ENCODE measurements around the gene STIP1. TPM values are rescaled to one million over a fixed set of nuclear protein-coding genes. Genes with fewer than 3 reads are reported as not detected.

STIP1 gene
- total and polyA plus RNA-seq, 9 of the 15 experiments (the other 6 are each of a cell fraction or from before 2014, with no cell fraction given): 58.1 to 465 (median 346) TPM

DNA sequence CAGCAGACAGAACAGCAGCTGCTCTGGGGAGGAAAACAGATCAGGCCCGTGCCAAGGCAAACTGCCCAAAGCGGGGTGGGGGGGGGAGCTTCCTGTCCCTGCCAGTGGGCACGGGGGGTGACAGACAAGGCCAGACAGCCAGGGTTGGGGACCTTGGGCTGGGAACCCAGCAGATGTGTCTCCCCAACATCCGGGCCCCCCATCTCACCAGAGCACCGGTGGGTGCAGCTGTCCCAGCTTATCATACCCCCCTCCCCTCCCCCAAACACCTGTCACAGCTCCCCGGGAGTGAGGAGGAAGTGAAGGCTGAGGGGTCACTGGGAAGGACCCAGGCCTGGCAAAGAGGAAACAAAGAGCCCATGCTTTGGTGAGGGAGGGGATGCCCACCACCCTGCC, 59.4 kb downstream of the STIP1 start (continued):
- TF ChIP-seq, protein P1, sequence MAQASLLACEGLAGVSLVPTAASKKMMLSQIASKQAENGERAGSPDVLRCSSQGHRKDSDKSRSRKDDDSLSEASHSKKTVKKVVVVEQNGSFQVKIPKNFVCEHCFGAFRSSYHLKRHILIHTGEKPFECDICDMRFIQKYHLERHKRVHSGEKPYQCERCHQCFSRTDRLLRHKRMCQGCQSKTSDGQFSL (CRISPR knock-in tag; IDR thresholded peaks at IDR 0.05): no peak
- TF ChIP-seq, protein P1 (tag; IDR thresholded peaks at IDR 0.05): 0 out of 4 replicates have a peak, but pooled peaks of 1 of the 2 experiments have one; percentile 24
- TF ChIP-seq SAFB2 (IDR thresholded peaks at IDR 0.05; ENCODE audit: borderline replicate concordance, low read depth, low read length, severe bottlenecking) (no peak), KLF13 (tag; IDR thresholded peaks at IDR 0.05; ENCODE audit: borderline replicate concordance, low read depth) (no peak), C11orf30 (IDR thresholded peaks at IDR 0.05; ENCODE audit: low read depth) (no peak), BCOR (IDR thresholded peaks at IDR 0.05) (no peak)

DNA sequence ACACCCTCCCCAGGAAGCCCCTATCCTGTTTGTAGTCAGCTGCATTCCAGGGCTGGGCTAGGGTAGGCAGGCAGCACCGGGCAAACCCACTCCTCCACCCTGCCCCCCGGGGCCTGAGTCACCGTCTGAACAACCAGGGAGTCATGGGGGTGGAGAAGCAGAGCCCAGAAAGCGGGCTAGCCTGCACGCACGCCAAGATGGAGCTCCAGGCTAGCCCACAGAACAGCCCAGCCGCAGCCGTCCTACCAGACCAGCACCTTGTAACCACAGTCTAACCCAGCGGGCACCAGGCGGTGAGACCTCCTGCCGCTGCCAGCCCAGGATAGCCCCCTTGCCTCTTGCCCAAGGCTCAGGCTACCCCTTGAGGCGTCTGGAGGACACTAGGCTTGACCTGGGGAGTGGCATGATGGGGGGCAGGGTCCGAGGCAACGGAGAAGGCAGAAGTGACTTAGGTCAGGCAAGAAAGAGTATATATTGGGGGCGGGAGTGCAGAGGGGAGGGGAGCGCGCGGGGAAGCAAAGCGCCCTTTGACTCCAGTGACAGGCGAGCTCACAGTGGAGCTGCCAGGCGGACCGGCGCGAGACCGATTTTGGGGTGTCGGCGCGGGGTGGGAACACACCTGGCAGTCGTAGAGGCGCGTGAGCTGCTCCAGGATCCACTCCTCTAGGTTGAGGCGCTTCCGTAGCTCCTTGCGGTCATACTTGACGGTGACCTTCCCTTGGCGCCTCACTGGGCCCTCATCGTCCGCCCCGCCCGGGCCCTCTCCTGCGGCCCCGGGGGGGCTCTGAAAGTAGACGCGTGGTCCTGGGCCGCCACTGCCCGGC, 60.0 kb downstream of the STIP1 start:
- ATAC-seq (no peak), FAIRE-seq (no peak), DNase-seq (ENCODE audit: extremely low read depth in 1 of 4, low spot score in 3 of 4) (peak; percentile 47 to 85 (median 62))
- Histone ChIP-seq H2AFZ (ENCODE audit: low read depth, low read length) (0 out of 2 replicates have a peak overlapping the region, but pooled peaks have one; percentile 8), H3K4me2 (ENCODE audit: insufficient read depth, low read length) (peak overlapping the region; percentile 99), H4K20me1 (replicated peaks; ENCODE audit: control insufficient read depth, insufficient read depth, low read length) (0 out of 2 replicates have a peak, but pooled peaks cover 3% of the 10 kb centered on the region), H3K36me3 (ENCODE audit: control insufficient read depth, insufficient read depth, low read length) (peaks cover 37% of the 10 kb centered on the region), H3K9me1 (ENCODE audit: control insufficient read depth, insufficient read depth, low read length) (no peaks in the 10 kb centered on the region), H3K79me2 (ENCODE audit: control insufficient read depth, insufficient read depth, low read length) (peaks cover 49% of the 10 kb centered on the region), H3K27me3 (ENCODE audit: control insufficient read depth in 2 of 2, insufficient read depth in 2 of 2, low read length in 2 of 2) (no peaks in the 10 kb centered on the region), H3K4me1 (replicated peaks in 1 of 2; ENCODE audit: control insufficient read depth in 2 of 2, insufficient read depth in 2 of 2, low read length in 2 of 2) (peaks cover 41 to 90% of the 10 kb centered on the region in 2 experiments), H3K4me3 (peak overlapping the region; percentile 98), H3K9ac (ENCODE audit: insufficient read depth in 1 of 2, low read depth in 2 of 2, low read length in 2 of 2) (peak overlapping the region; percentile 95 to 98), H3K9me3 (replicated peaks; ENCODE audit: control insufficient read depth, insufficient read depth, low read depth, low read length) (no peaks in the 10 kb centered on the region), H3K27ac (ENCODE audit: extremely low read depth, low read depth, low read length) (peak overlapping the region; percentile 98)
- in situ Hi-C loops (cut with MboI) (no loop called here), intact Hi-C loops (cut with micrococcal nuclease) (loop anchor here (2.0 to 10.0 kb wide), 3 partner anchors 23 to 59 kb away; partner anchors contain the start of genes CATSPERZ, ESRRA and FERMT3)
- under 1% methylated on average over 43 of the region's 46 CpGs for WGBS (ENCODE audit: insufficient coverage, low coverage, missing lambda C conversion rate)
- CTCF ChIA-PET (ENCODE audit: low intra/inter-chr PET ratio): no interaction called here
- BruUV-seq (replicated peaks): no TSS peak
- POLR2A ChIA-PET: interaction anchor here (0.7 to 7.8 kb wide), 10 partner anchors 10 to 1874 kb away, joined by 3 to 58 read pairs (median 4); partner anchors contain the start of genes FERMT3, STIP1 and VEGFB
- peak; percentile 50; the same call in 1 of the 2 replicates for TF ChIP-seq ZBED1 (IDR thresholded peaks at IDR 0.05)
- no peak for TF ChIP-seq PYGO2 (tag; IDR thresholded peaks at IDR 0.05)
- TF ChIP-seq TBL1XR1 (IDR thresholded peaks at IDR 0.05; ENCODE audit: low read length in 2 of 2): no peak
- no peak for TF ChIP-seq HMG20A (CRISPR knock-in tag; conservative IDR thresholded peaks at IDR 0.05)
- TF ChIP-seq BRD4 (IDR thresholded peaks at IDR 0.05): 0 out of 2 replicates have a peak, but pooled peaks have one; percentile 42
- TF ChIP-seq PTBP1 (IDR thresholded peaks at IDR 0.05; ENCODE audit: low read depth, low read length): 0 out of 2 replicates have a peak, but pooled peaks have one; percentile 29
- no peak for TF ChIP-seq FIP1L1 (IDR thresholded peaks at IDR 0.05; ENCODE audit: low read depth, low read length, poor library complexity, severe bottlenecking)
- no peak for TF ChIP-seq MCM3 (IDR thresholded peaks at IDR 0.05)
- TF ChIP-seq, protein P2, sequence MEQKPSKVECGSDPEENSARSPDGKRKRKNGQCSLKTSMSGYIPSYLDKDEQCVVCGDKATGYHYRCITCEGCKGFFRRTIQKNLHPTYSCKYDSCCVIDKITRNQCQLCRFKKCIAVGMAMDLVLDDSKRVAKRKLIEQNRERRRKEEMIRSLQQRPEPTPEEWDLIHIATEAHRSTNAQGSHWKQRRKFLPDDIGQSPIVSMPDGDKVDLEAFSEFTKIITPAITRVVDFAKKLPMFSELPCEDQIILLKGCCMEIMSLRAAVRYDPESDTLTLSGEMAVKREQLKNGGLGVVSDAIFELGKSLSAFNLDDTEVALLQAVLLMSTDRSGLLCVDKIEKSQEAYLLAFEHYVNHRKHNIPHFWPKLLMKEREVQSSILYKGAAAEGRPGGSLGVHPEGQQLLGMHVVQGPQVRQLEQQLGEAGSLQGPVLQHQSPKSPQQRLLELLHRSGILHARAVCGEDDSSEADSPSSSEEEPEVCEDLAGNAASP (IDR thresholded peaks at IDR 0.05): no peak
- TF ChIP-seq RNF2 (IDR thresholded peaks at IDR 0.05): no peak
- TF ChIP-seq NR3C1 (CRISPR knock-in tag; IDR thresholded peaks at IDR 0.05): no peak
- TF ChIP-seq ELF2 (CRISPR knock-in tag; IDR thresholded peaks at IDR 0.05): no peak
- TF ChIP-seq POLR2B (IDR thresholded peaks at IDR 0.05; ENCODE audit: low read depth, partially characterized antibody): no peak
- no peak for TF ChIP-seq ZNF699 (CRISPR knock-in tag; IDR thresholded peaks at IDR 0.05; ENCODE audit: insufficient replicate concordance)
- TF ChIP-seq TEAD2 (tag; IDR thresholded peaks at IDR 0.05): no peak
